GM06990 (cell line): ENCODE data around the gene SMAGP.
"Not testable (repeated sequence)": the region's sequence is repeated elsewhere in the genome, so short reads cannot be mapped to it uniquely, and the experiment has no call there.

Experiments
- DNase-seq: peaks from one replicate; pipeline ENCODE4 v3.0.0-alpha.2; 2011; ENCODE audit not compliant: insufficient read length; ENCODE audit errors: extremely low read depth
- H3K27me3 ChIP-seq: replicated peaks from 2 replicates; pipeline ENCODE4 v1.6.0; 2011; ENCODE audit warnings: low read length; ENCODE audit not compliant: control insufficient read depth, insufficient read depth
- H3K36me3 ChIP-seq: 2 replicates; pipeline ENCODE4 v1.5.1; 2011; ENCODE audit warnings: low read length; ENCODE audit not compliant: control insufficient read depth, insufficient read depth
- H3K4me3 ChIP-seq: replicated peaks from 2 replicates; pipeline ENCODE4 v1.5.1; 2011; ENCODE audit warnings: low read depth, mild to moderate bottlenecking, control low read depth, low read length
- CTCF ChIP-seq: IDR thresholded peaks from 2 replicates; pipeline ENCODE4 v1.5.1; 2011; ENCODE audit warnings: low read length, control low read depth, mild to moderate bottlenecking, inconsistent platforms; ENCODE audit not compliant: insufficient read depth, poor library complexity, severe bottlenecking

The SMAGP gene

GRCh38 chr12:51265024-51265423 is 5.2 kb downstream of the SMAGP start:
- H3K4me3 ChIP-seq: no peak overlapping the region
- no peaks in the 10 kb centered on the region for H3K27me3 ChIP-seq
- no peak for TF ChIP-seq CTCF
- no peaks in the 10 kb centered on the region for H3K36me3 ChIP-seq
- DNase-seq: no peak

GRCh38 chr12:51264297-51264696 is 5.9 kb downstream of the SMAGP start:
- TF ChIP-seq CTCF: no peak
- H3K36me3 ChIP-seq: no peaks in the 10 kb centered on the region
- no peak for DNase-seq
- no peaks in the 10 kb centered on the region for H3K27me3 ChIP-seq
- no peak overlapping the region for H3K4me3 ChIP-seq

- no peak for DNase-seq
- Histone ChIP-seq H3K36me3 (no peaks in the 10 kb centered on the region), H3K4me3 (no peak overlapping the region), H3K27me3 (no peaks in the 10 kb centered on the region)
- TF ChIP-seq CTCF: no peak
Observed at GRCh38 chr12:51263341-51263740, 6.9 kb downstream of the SMAGP start.

- Histone ChIP-seq H3K36me3 (no peaks in the 10 kb centered on the region), H3K4me3 (no peak overlapping the region), H3K27me3 (no peaks in the 10 kb centered on the region)
- TF ChIP-seq CTCF: peak; percentile 38
- DNase-seq: no peak
Observed at GRCh38 chr12:51262758-51263177, 7.4 kb downstream of the SMAGP start.

DNA sequence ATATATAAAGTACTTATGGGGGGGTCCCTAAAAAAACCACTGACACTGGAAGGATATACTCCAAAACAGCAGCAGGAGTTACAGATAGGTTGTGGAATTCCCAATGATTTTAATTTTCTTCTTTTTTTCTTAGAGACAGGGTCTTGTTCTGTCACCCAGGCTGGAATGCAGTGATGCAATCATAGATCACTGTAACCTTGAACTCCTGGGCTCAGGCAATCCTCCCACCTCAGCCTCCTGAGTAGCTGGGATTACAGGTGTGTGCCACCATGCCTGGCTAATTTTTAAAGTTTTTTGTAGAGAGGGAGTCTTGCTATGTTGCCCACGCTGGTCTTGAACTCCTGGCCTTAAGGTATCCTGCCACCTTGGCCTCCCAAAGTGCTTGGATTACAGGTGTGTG is 10.6 kb downstream of the SMAGP start:
- not testable (repeated sequence) for DNase-seq, H3K27me3 ChIP-seq, H3K4me3 ChIP-seq

GRCh38 chr12:51254536-51254935 is 15.7 kb downstream of the SMAGP start:
- DNase-seq: no peak
- Histone ChIP-seq H3K36me3 (no peaks in the 10 kb centered on the region), H3K4me3 (no peak overlapping the region), H3K27me3 (no peaks in the 10 kb centered on the region)
- TF ChIP-seq CTCF: no peak

More for the DNA sequence above, 10.6 kb downstream of the SMAGP start:
- not testable (repeated sequence) for H3K36me3 ChIP-seq
